Upper lobe of right lung (tissue), 1 donor: ENCODE data around the gene RARB. TPM values are rescaled to one million over a fixed set of nuclear protein-coding genes. Genes with fewer than 3 reads are reported as not detected.

Experiments used
- ATAC-seq: fragments of 200-7000 bp; cut with Tn5 transposase; one replicate; pipeline ENCODE4 v1.9.1; 2020; ENCODE audit warnings: mild to moderate bottlenecking, moderate library complexity
- DNase-seq: peaks from one replicate; pipeline ENCODE4 v3.0.0-alpha.2; 2020
- H3K27ac ChIP-seq: fragments of 200-600 bp; one replicate; pipeline ENCODE4 v1.8.0; 2022
- H3K27me3 ChIP-seq: fragments of 200-600 bp; one replicate; pipeline ENCODE4 v1.8.0; 2022; ENCODE audit warnings: mild to moderate bottlenecking
- H3K36me3 ChIP-seq: fragments of 200-600 bp; one replicate; pipeline ENCODE4 v1.8.0; 2022
- H3K4me1 ChIP-seq: fragments of 200-600 bp; one replicate; pipeline ENCODE4 v1.8.0; 2022
- H3K4me3 ChIP-seq: fragments of 200-600 bp; one replicate; pipeline ENCODE4 v1.8.0; 2022; ENCODE audit warnings: mild to moderate bottlenecking
- H3K9me3 ChIP-seq: fragments of 200-600 bp; one replicate; pipeline ENCODE4 v1.8.0; 2022
- CTCF ChIP-seq: fragments of 200-600 bp; IDR thresholded peaks from one replicate; pipeline ENCODE4 v1.8.0; 2022; ENCODE audit warnings: antibody characterized with exemption
- intact Hi-C: fragments of 100-400 bp; cut with DNase I; formaldehyde crosslinking; loops from one replicate; pipeline ENCODE4 v1.11.0; 2022
- total RNA-seq: library from RNA; stranded (reverse); fragmentation: NEBNext Ultra II Directional; extraction: Animal tissue kit (Norgen Biotek cat#: 25700); gene quantifications from one replicate; pipeline ENCODE4 v1.2.1, GENCODE V29; 2021
- donor health status: DM: no; HTN: yes; CAD: no; lungs with severe emphysema.

Gene RARB
- total RNA-seq, 1 donor from 2014 or later: 5.8 TPM

GRCh38 chr3:25468866-25469319 is 40.8 kb downstream of the RARB start:
- ATAC-seq (peak; percentile 39), DNase-seq (no peak)
- Histone ChIP-seq H3K27me3 (no peaks in the 10 kb centered on the region), H3K4me1 (peaks cover 17% of the 10 kb centered on the region), H3K4me3 (no peak overlapping the region), H3K36me3 (no peaks in the 10 kb centered on the region), H3K9me3 (no peaks in the 10 kb centered on the region), H3K27ac (peak overlapping the region; percentile 76)
- peak; percentile 25 for TF ChIP-seq CTCF
- intact Hi-C loops: no loop called here

DNA sequence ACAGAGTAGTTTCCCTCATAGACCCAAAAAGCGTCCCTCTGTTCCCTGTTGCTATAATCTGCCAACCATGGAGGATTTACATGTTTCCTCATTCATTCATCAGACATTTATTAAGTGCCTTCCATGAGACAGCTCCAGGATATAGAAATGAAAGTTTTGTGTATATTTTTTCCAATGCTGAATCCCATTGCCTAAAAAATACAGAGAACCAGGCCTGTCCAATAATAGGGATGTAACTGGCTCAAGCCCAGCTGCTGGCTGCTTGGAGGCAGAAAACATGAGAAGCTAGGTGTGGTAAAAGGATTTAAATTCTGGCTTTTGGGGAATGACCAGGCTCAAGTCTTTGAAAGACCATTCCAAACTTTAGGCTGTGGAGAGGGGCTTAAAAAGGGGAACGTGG is 41.5 kb downstream of the RARB start:
- ATAC-seq: no peak
- no peak for DNase-seq
- Histone ChIP-seq H3K9me3 (no peaks in the 10 kb centered on the region), H3K36me3 (no peaks in the 10 kb centered on the region), H3K4me1 (peaks cover 17% of the 10 kb centered on the region), H3K4me3 (no peak overlapping the region), H3K27ac (peak overlapping the region; percentile 39), H3K27me3 (no peaks in the 10 kb centered on the region)
- no peak for TF ChIP-seq CTCF
- intact Hi-C loops: no loop called here

DNA sequence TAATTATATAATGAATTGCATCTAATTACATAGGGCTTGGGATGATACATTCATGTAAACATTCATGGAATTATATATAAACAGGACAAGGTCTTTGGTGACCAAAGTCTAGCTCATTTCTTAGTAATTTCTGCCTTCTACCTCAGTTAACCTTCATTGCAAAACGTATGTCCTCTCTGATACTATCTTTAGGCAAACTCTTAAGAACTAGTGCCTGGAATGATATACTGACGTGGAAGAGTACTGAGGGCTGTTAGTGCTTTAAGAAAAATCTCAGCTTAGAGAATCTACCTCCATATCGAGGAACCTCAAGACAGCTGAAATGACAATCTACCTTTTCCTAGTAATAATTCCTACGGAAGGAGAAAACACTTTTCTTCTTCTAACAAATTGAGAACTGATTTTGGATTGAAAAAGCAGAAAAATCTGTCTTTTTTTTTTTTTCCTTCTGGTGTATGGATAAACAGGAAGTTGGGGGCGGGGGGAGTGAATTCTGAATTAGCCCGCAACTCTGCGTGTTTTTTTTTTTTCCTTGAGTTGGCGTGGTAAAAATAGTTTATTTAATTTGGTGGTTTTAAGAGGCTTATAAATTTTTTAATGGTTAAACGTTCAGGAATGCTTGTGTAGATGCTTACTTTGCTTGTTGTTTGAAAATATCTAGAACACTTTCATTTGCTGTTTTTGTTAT is 43.2 kb downstream of the RARB start:
- DNase-seq: no peak
- H3K27me3 ChIP-seq: no peaks in the 10 kb centered on the region
- intact Hi-C loops: no loop called here
- H3K4me3 ChIP-seq: no peak overlapping the region
- H3K4me1 ChIP-seq: peaks cover 17% of the 10 kb centered on the region
- H3K9me3 ChIP-seq: no peaks in the 10 kb centered on the region
- no peak for ATAC-seq
- no peak for TF ChIP-seq CTCF
- no peaks in the 10 kb centered on the region for H3K36me3 ChIP-seq
- peak overlapping the region; percentile 28 for H3K27ac ChIP-seq

- Histone ChIP-seq H3K4me3 (no peak overlapping the region), H3K4me1 (peaks cover 17% of the 10 kb centered on the region), H3K36me3 (no peaks in the 10 kb centered on the region), H3K27ac (peak overlapping the region; percentile 20), H3K9me3 (no peaks in the 10 kb centered on the region), H3K27me3 (no peaks in the 10 kb centered on the region)
- intact Hi-C loops: no loop called here
- no peak for TF ChIP-seq CTCF
- DNase-seq (no peak), ATAC-seq (no peak)
Observed at GRCh38 chr3:25472153-25472552, 44.1 kb downstream of the RARB start.

DNA sequence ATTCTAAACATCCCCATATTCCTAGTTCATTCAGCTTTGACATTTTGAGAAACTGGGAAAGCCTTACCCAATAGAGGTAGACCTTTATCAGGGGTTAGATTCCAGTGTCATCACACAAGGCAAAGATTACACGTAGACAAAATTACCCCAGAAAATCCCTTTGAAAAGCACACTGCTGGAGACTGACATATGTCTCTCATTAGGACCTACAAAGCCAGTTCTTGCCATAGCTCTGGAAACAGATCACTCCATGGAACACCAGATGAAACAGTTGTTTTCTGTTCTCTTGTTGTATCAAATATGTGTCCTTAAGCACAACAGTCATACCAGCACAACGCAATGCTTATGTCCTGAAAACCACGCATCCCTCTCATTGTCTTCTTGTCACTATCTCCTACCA is 44.7 kb downstream of the RARB start:
- Histone ChIP-seq H3K27me3 (no peaks in the 10 kb centered on the region), H3K4me3 (no peak overlapping the region), H3K9me3 (no peaks in the 10 kb centered on the region), H3K4me1 (peaks cover 17% of the 10 kb centered on the region), H3K36me3 (no peaks in the 10 kb centered on the region), H3K27ac (no peak overlapping the region)
- intact Hi-C loops: no loop called here
- DNase-seq (no peak), ATAC-seq (no peak)
- no peak for TF ChIP-seq CTCF

DNA sequence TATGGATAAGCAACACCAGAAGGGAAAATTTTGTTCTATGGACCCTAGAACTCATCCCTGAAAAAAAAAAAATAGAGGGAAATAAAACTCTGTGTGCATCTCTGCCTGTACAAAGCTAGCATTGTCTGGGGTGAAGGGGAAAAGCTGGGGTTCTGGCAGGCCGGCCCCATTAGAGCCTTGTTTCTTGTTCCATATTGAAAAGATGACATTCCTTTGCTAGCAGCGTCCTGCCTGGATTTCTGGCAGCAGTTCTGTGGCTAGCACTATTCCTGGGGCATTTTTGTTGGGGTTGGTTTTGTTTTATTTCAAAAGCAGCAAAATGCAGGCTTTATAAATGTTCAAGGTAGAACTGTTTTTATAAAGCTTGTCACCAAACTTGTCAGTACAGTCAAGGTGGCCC is 45.2 kb downstream of the RARB start:
- Histone ChIP-seq H3K4me1 (peaks cover 17% of the 10 kb centered on the region), H3K27ac (no peak overlapping the region), H3K27me3 (no peaks in the 10 kb centered on the region), H3K9me3 (no peaks in the 10 kb centered on the region), H3K4me3 (no peak overlapping the region), H3K36me3 (no peaks in the 10 kb centered on the region)
- intact Hi-C loops: no loop called here
- ATAC-seq (no peak), DNase-seq (no peak)
- no peak for TF ChIP-seq CTCF
